ENCODE measurements around the gene CLHC1. TPM values are rescaled to one million over a fixed set of nuclear protein-coding genes. Genes with fewer than 3 reads are reported as not detected.
"Not testable (repeated sequence)": the region's sequence is repeated elsewhere in the genome, so short reads cannot be mapped to it uniquely, and the experiment has no call there.

CLHC1 gene
- total and polyA plus RNA-seq, 4 donors: 2.3 to 33.8 (median 12.2) TPM

- TF ChIP-seq, protein P1, sequence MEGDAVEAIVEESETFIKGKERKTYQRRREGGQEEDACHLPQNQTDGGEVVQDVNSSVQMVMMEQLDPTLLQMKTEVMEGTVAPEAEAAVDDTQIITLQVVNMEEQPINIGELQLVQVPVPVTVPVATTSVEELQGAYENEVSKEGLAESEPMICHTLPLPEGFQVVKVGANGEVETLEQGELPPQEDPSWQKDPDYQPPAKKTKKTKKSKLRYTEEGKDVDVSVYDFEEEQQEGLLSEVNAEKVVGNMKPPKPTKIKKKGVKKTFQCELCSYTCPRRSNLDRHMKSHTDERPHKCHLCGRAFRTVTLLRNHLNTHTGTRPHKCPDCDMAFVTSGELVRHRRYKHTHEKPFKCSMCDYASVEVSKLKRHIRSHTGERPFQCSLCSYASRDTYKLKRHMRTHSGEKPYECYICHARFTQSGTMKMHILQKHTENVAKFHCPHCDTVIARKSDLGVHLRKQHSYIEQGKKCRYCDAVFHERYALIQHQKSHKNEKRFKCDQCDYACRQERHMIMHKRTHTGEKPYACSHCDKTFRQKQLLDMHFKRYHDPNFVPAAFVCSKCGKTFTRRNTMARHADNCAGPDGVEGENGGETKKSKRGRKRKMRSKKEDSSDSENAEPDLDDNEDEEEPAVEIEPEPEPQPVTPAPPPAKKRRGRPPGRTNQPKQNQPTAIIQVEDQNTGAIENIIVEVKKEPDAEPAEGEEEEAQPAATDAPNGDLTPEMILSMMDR (IDR thresholded peaks at IDR 0.05; ENCODE audit: control extremely low read depth, extremely low read depth): no peak
- Histone ChIP-seq H3K9me3 (ENCODE audit: control insufficient read depth in 4 of 4, insufficient read depth in 3 of 4, low read length in 3 of 4) (no peaks in the 10 kb centered on the region), H3K27me3 (ENCODE audit: control insufficient read depth in 3 of 3, insufficient read depth in 3 of 3, low read length in 2 of 3) (no peaks in the 10 kb centered on the region), H3K4me3 (no peak overlapping the region), H3K9ac (ENCODE audit: insufficient read depth in 1 of 2, low read length in 2 of 2) (no peak overlapping the region), H3K36me3 (ENCODE audit: control insufficient read depth in 4 of 4, insufficient read depth in 4 of 4, low read length in 4 of 4) (no peaks in the 10 kb centered on the region), H3K4me1 (ENCODE audit: control insufficient read depth in 5 of 5, insufficient read depth in 5 of 5, low read length in 5 of 5) (peaks cover 0 to 6% (median 0%) of the 10 kb centered on the region in 5 donors), H3K27ac (ENCODE audit: low read depth in 1 of 2, low read length in 1 of 2) (no peak overlapping the region)
- ATAC-seq (ENCODE audit: insufficient read depth, low FRiP score) (no peak), DNase-seq (no peak)
- 44 to 72% methylated on average over 3 of the region's 3 CpGs for WGBS, 2 donors
Measured at GRCh38 chr2:55277310-55277709, 45.2 kb upstream of the CLHC1 start.

DNA sequence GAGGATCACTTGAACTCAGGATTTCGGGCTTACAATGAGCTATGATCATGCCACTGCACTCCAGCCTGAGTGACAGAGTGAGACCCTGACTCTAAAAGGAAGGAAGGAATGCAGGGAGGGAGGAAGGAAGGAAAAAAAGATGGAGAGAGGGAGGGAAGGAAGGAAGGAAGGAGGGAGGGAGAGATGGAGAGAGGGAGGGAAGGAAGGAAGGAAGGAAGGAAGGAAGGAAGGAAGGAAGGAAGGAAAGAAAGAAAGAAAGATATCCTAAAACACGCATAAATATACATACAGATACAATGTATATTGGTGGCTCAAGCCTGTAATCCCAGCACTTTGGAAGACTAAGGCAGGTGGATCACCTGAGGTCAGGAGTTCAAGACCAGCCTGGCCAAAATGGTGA, 42.3 kb upstream of the CLHC1 start:
- H3K36me3 ChIP-seq (ENCODE audit: control insufficient read depth in 4 of 4, insufficient read depth in 4 of 4, low read length in 4 of 4); H3K27me3 ChIP-seq (ENCODE audit: control insufficient read depth in 3 of 3, insufficient read depth in 3 of 3, low read length in 2 of 3); H3K9me3 ChIP-seq (ENCODE audit: control insufficient read depth in 4 of 4, insufficient read depth in 3 of 4, low read length in 3 of 4); H3K9ac ChIP-seq (ENCODE audit: insufficient read depth in 1 of 2, low read length in 2 of 2); H3K27ac ChIP-seq (ENCODE audit: low read depth in 1 of 2, low read length in 1 of 2); DNase-seq; ATAC-seq (ENCODE audit: insufficient read depth, low FRiP score); H3K4me1 ChIP-seq (ENCODE audit: control insufficient read depth in 5 of 5, insufficient read depth in 5 of 5, low read length in 5 of 5); H3K4me3 ChIP-seq: not testable (repeated sequence)
- WGBS, 2 donors: 68 to 82% methylated on average over 2 of the region's 2 CpGs

DNA sequence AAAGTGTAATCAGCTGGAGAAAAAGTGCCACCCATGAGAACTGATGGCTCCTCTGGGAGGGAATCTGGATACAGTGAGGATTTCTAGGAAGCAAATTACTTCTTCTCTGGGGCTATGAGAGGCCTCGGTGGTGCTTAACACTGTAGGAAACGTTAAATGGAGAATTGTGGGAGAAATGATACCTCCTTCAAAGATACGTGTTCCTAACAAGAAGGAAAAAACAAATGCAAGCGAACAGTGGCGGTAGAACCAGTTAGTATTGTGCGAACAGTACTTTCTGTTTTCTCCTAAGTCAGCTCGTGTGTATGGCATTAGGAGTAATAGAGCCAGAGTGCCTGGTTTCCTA, 37.5 kb upstream of the CLHC1 start:
- WGBS, 2 donors: 34 to 42% methylated on average over 7 of the region's 7 CpGs
- TF ChIP-seq, protein P1 (IDR thresholded peaks at IDR 0.05; ENCODE audit: control extremely low read depth, extremely low read depth): no peak
- no peak for ATAC-seq (ENCODE audit: insufficient read depth, low FRiP score)

DNA sequence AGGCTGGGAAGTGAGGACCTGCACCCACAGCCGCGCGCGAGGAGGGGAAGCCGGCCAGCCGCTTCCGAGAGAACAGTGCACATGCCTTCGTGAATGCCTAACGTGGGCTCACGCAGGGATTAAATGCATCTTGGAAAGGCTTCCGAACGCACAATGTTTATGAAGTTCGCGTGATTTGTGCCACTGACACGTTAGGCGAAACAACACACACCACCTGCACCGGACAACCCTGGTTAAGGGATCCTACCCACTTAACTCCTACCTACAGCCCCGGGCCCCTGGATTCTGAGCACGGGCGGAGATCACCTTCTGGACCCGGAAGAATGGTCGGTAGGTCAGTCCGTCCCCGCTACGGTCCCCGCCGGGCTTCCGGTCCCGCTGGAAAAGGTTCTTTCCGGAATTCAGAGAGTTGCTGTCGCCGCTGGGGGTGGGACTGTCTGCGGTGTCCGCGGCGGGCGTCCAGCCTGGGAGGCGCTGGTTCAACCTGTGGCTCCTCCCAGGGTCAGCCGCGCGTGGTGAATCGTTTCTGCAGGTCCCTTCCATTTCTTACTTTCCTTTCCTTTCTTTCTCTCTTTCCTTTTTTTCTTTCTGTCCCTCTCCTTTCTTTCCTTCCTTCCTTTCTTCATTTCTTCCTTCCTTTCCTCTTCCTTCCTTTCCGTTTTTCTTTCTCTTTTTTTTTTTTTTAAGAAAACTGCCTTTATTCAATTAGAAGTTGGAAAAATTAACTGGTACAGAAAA, 37.0 kb upstream of the CLHC1 start, which contains the start of gene MTIF2:
TSS of gene MTIF2 (minus strand) at position 325 of the 738 bp plus-strand sequence. CDS start 5,373 bp downstream, outside the sequence.
- peak; percentile 95 to 97 (median 96) for DNase-seq
- H3K9ac ChIP-seq (ENCODE audit: insufficient read depth in 1 of 2, low read length in 2 of 2): peak within 1 kb of the TSS; percentile 80 to 95
- peak; percentile 100 for ATAC-seq (ENCODE audit: insufficient read depth, low FRiP score)
- no peaks in the 10 kb centered on the region for H3K27me3 ChIP-seq (ENCODE audit: control insufficient read depth in 3 of 3, insufficient read depth in 3 of 3, low read length in 2 of 3)
- TF ChIP-seq, protein P1 (IDR thresholded peaks at IDR 0.05; ENCODE audit: control extremely low read depth, extremely low read depth): no peak
- WGBS, 2 donors: 0% methylated on average over 43 of the region's 43 CpGs
- peaks cover 0 to 14% (median 3%) of the 10 kb centered on the region in 5 donors for H3K4me1 ChIP-seq (ENCODE audit: control insufficient read depth in 5 of 5, insufficient read depth in 5 of 5, low read length in 5 of 5)
- no peaks in the 10 kb centered on the region for H3K9me3 ChIP-seq (ENCODE audit: control insufficient read depth in 4 of 4, insufficient read depth in 3 of 4, low read length in 3 of 4)
- peak within 1 kb of the TSS; percentile 97 to 99 for H3K27ac ChIP-seq (ENCODE audit: low read depth in 1 of 2, low read length in 1 of 2)
- peaks cover 4 to 11% (median 6%) of the 10 kb centered on the region in 4 donors for H3K36me3 ChIP-seq (ENCODE audit: control insufficient read depth in 4 of 4, insufficient read depth in 4 of 4, low read length in 4 of 4)
- peak within 1 kb of the TSS; percentile 94 for H3K4me3 ChIP-seq

More for the DNA sequence above, 37.5 kb upstream of the CLHC1 start:
- no peaks in the 10 kb centered on the region for H3K9me3 ChIP-seq (ENCODE audit: control insufficient read depth in 4 of 4, insufficient read depth in 3 of 4, low read length in 3 of 4)
- H3K27ac ChIP-seq (ENCODE audit: low read depth in 1 of 2, low read length in 1 of 2): peak overlapping the region in 1 of 2 donors; percentile 69
- H3K4me3 ChIP-seq: no peak overlapping the region
- peak in 2 of 3 donors; percentile 31 to 48 for DNase-seq
- H3K27me3 ChIP-seq (ENCODE audit: control insufficient read depth in 3 of 3, insufficient read depth in 3 of 3, low read length in 2 of 3): no peaks in the 10 kb centered on the region
- H3K36me3 ChIP-seq (ENCODE audit: control insufficient read depth in 4 of 4, insufficient read depth in 4 of 4, low read length in 4 of 4): peaks cover 0 to 6% (median 5%) of the 10 kb centered on the region in 4 donors
- peaks cover 0 to 14% (median 3%) of the 10 kb centered on the region in 5 donors for H3K4me1 ChIP-seq (ENCODE audit: control insufficient read depth in 5 of 5, insufficient read depth in 5 of 5, low read length in 5 of 5)
- H3K9ac ChIP-seq (ENCODE audit: insufficient read depth in 1 of 2, low read length in 2 of 2): peak overlapping the region; percentile 80 to 85

Data from lung (tissue), 12 donors.